Aorta (tissue), 5 donors: ENCODE data around the gene C17orf100. TPM values are rescaled to one million over a fixed set of nuclear protein-coding genes. Genes with fewer than 3 reads are reported as not detected.

Source experiments
- ATAC-seq: fragments of 200-7000 bp; cut with Tn5 transposase; one replicate; pipeline ENCODE4 v1.9.1; 2022; ENCODE audit warnings: moderate library complexity; ENCODE audit not compliant: low FRiP score
- DNase-seq, 2 donors: peaks; one replicate each; pipeline ENCODE4 v3.0.0-alpha.2; 2020
- H3K27ac ChIP-seq, 2 donors: one replicate each; pipeline ENCODE4 v1.5.1; 2013; ENCODE audit warnings: low read length in 2 of 2, mild to moderate bottlenecking in 2 of 2, moderate library complexity in 2 of 2, control low read depth in 1 of 2, inconsistent platforms in 1 of 2, low read depth in 1 of 2
- H3K27me3 ChIP-seq, 2 donors: one replicate each; pipeline ENCODE4 v1.6.1; 2013; ENCODE audit warnings: control low read depth in 1 of 2, low read length in 1 of 2, mild to moderate bottlenecking in 1 of 2, moderate library complexity in 1 of 2; ENCODE audit not compliant: insufficient read depth in 2 of 2, control insufficient read depth in 1 of 2
- H3K36me3 ChIP-seq, 2 donors: one replicate each; pipeline ENCODE4 v1.6.1; 2013; ENCODE audit warnings: control low read depth in 1 of 2, low read length in 1 of 2, mild to moderate bottlenecking in 1 of 2; ENCODE audit not compliant: insufficient read depth in 2 of 2, control insufficient read depth in 1 of 2
- H3K4me1 ChIP-seq, 2 donors: one replicate each; pipeline ENCODE4 v1.6.1; 2013; ENCODE audit warnings: low read length in 2 of 2, control low read depth in 1 of 2, mild to moderate bottlenecking in 1 of 2, moderate library complexity in 1 of 2; ENCODE audit not compliant: insufficient read depth in 2 of 2, control insufficient read depth in 1 of 2
- H3K4me3 ChIP-seq, 2 donors: one replicate each; pipeline ENCODE4 v1.5.1; 2013; ENCODE audit warnings: low read length in 2 of 2, control low read depth in 1 of 2, mild to moderate bottlenecking in 1 of 2
- H3K9me3 ChIP-seq: one replicate; pipeline ENCODE4 v1.6.1; 2013; ENCODE audit warnings: mild to moderate bottlenecking, low read length; ENCODE audit not compliant: control insufficient read depth
- WGBS, 2 donors: extraction: QIAGEN DNeasy Blood & Tissue Kit; methylation state at CpG; one replicate each; pipeline ENCODE4 v1.1.7; 2013; 5-methylcytosine and 5-hydroxymethylcytosine counted together
- intact Hi-C, 2 donors: fragments of 100-400 bp; cut with DNase I; formaldehyde crosslinking; loops; one replicate each; pipeline versions ENCODE4 v1.14.2 to v1.15.0; 2022
- polyA plus RNA-seq, 2 donors: library from polyadenylated mRNA; stranded (reverse); fragments of 200-250 nt; gene quantifications; one replicate each; pipeline ENCODE4 v1.2.3, GENCODE V29; 2013
- total RNA-seq, 2 donors: library from RNA; stranded (reverse); fragmentation: NEBNext Ultra II Directional; extraction: Animal tissue kit (Norgen Biotek cat#: 25700); gene quantifications; one replicate each; pipeline ENCODE4 v1.2.1, GENCODE V29; 2021
- donor health status: healthy with polysubstance abuse.
- donor health status: Bipolar disorder and iron deficiency.
- donor health status: DM: no; HTN: no; CAD: no.
- donor health status: DM: no; HTN: no; CAD: no.
- donor health status: DM: yes; HTN: yes; CAD: no.

Gene C17orf100
- total and polyA plus RNA-seq, 4 donors = 1.0 to 1.5 (median 1.3) TPM

- H3K27ac ChIP-seq = no peak overlapping the region
- H3K4me1 ChIP-seq = no peaks in the 10 kb centered on the region
- no peaks in the 10 kb centered on the region for H3K36me3 ChIP-seq
- no peaks in the 10 kb centered on the region for H3K27me3 ChIP-seq
- no peaks in the 10 kb centered on the region for H3K9me3 ChIP-seq
- H3K4me3 ChIP-seq = no peak overlapping the region
- intact Hi-C loops = loop anchor here in 1 of 2 donors (10.0 kb wide), 1 partner anchor 163 kb away; no protein-coding TSS in a partner anchor
- ATAC-seq (no peak), DNase-seq (peak in 1 of 2 donors; percentile 43)
- 82 to 85% methylated on average over 24 of the region's 24 CpGs for WGBS, 2 donors
Measured at GRCh38 chr17:6638046-6638908, 13.3 kb upstream of the C17orf100 start.

- H3K27ac ChIP-seq = no peak overlapping the region
- intact Hi-C loops = loop anchor here in 1 of 2 donors (10.0 kb wide), 1 partner anchor 164 kb away; no protein-coding TSS in a partner anchor
- no peak for DNase-seq
- H3K36me3 ChIP-seq = no peaks in the 10 kb centered on the region
- H3K4me1 ChIP-seq = no peaks in the 10 kb centered on the region
- no peak for ATAC-seq
- H3K27me3 ChIP-seq = no peaks in the 10 kb centered on the region
- H3K9me3 ChIP-seq = no peaks in the 10 kb centered on the region
- 46 to 52% methylated on average over 14 to 15 of the region's 15 CpGs for WGBS, 2 donors
- peak overlapping the region in 1 of 2 donors; percentile 63 for H3K4me3 ChIP-seq
Measured at GRCh38 chr17:6639014-6639585, 12.5 kb upstream of the C17orf100 start.

GRCh38 chr17:6639586-6640535, 11.7 kb upstream of the C17orf100 start:
- intact Hi-C loops = loop anchor here in 1 of 2 donors (10.0 kb wide), 1 partner anchor 165 kb away; no protein-coding TSS in a partner anchor
- no peaks in the 10 kb centered on the region for H3K27me3 ChIP-seq
- WGBS, 2 donors = 1 to 2% methylated on average over 65 to 67 of the region's 67 CpGs
- peak; percentile 63 to 78 for DNase-seq
- no peaks in the 10 kb centered on the region for H3K36me3 ChIP-seq
- H3K9me3 ChIP-seq = no peaks in the 10 kb centered on the region
- no peak overlapping the region for H3K27ac ChIP-seq
- H3K4me3 ChIP-seq = peak overlapping the region; percentile 60 to 63
- no peaks in the 10 kb centered on the region for H3K4me1 ChIP-seq
- peak; percentile 65 for ATAC-seq

- DNase-seq (peak; percentile 96 to 99), ATAC-seq (peak; percentile 97)
- Histone ChIP-seq H3K4me1 (no peaks in the 10 kb centered on the region), H3K27ac (peak within 1 kb of the TSS in 1 of 2 donors; percentile 34), H3K9me3 (no peaks in the 10 kb centered on the region), H3K27me3 (no peaks in the 10 kb centered on the region), H3K36me3 (no peaks in the 10 kb centered on the region), H3K4me3 (peak within 1 kb of the TSS; percentile 60 to 63)
- intact Hi-C loops = no loop called here
- 1% methylated on average over 52 of the region's 52 CpGs for WGBS, 2 donors
Measured at GRCh38 chr17:6640536-6641246, 10.9 kb upstream of the C17orf100 start, which contains the start of the genes KIAA0753 and TXNDC17. Gene KIAA0753, minus strand, starts transcription at chr17:6640711. Its CDS starts 5,608 bp downstream, at chr17:6635103. Gene TXNDC17, plus strand, starts transcription at chr17:6641060. Its CDS starts 23 bp downstream, at chr17:6641083.

GRCh38 chr17:6641247-6641863, 10.2 kb upstream of the C17orf100 start:
- ATAC-seq (no peak), DNase-seq (no peak)
- 2 to 3% methylated on average over 20 of the region's 20 CpGs for WGBS, 2 donors
- intact Hi-C loops = no loop called here
- Histone ChIP-seq H3K27ac (peak overlapping the region in 1 of 2 donors; percentile 34), H3K27me3 (no peaks in the 10 kb centered on the region), H3K4me3 (peak overlapping the region; percentile 19 to 63), H3K4me1 (no peaks in the 10 kb centered on the region), H3K36me3 (no peaks in the 10 kb centered on the region), H3K9me3 (no peaks in the 10 kb centered on the region)

- DNase-seq = no peak
- intact Hi-C loops = no loop called here
Measured at GRCh38 chr17:6642592-6642991, 9.0 kb upstream of the C17orf100 start.

GRCh38 chr17:6643451-6644125, 8.0 kb upstream of the C17orf100 start:
- no peaks in the 10 kb centered on the region for H3K9me3 ChIP-seq
- H3K27me3 ChIP-seq = no peaks in the 10 kb centered on the region
- H3K4me3 ChIP-seq = no peak overlapping the region
- no peaks in the 10 kb centered on the region for H3K4me1 ChIP-seq
- DNase-seq = no peak
- no peak overlapping the region for H3K27ac ChIP-seq
- 79 to 92% methylated on average over 5 of the region's 5 CpGs for WGBS, 2 donors
- intact Hi-C loops = no loop called here
- no peak for ATAC-seq
- H3K36me3 ChIP-seq = peaks cover 2 to 4% of the 10 kb centered on the region in 2 donors

More at GRCh38 chr17:6642592-6642991, 9.0 kb upstream of the C17orf100 start:
- H3K4me3 ChIP-seq = no peak overlapping the region
- H3K27me3 ChIP-seq = no peaks in the 10 kb centered on the region
- H3K4me1 ChIP-seq = no peaks in the 10 kb centered on the region
- H3K9me3 ChIP-seq = no peaks in the 10 kb centered on the region
- WGBS, 2 donors = 72 to 76% methylated on average over 2 of the region's 2 CpGs
- H3K36me3 ChIP-seq = peaks cover 0 to 4% of the 10 kb centered on the region in 2 donors
- H3K27ac ChIP-seq = no peak overlapping the region
- no peak for ATAC-seq
